Endothelial cell of umbilical vein (primary cell): ENCODE data around the gene ELOVL2. TPM values are rescaled to one million over a fixed set of nuclear protein-coding genes. Genes with fewer than 3 reads are reported as not detected.

ENCODE experiments used
- BruUV-seq: library from RNA; stranded (reverse); fragments of 400-500 nt; replicated peaks from 2 replicates; lab custom pipeline; 2021; lab: Mats Ljungman, UMichigan
- CTCF ChIA-PET: fragments of 300-600, 350-600 bp; sonication (Branson Sonifier 250); formaldehyde crosslinking; loops from one replicate; lab custom pipeline; 2021; ENCODE audit warnings: antibody characterized with exemption, inconsistent platforms; lab: Charles Lee
- POLR2A ChIA-PET: fragments of 300-600, 350-600 bp; sonication (Branson Sonifier 250); formaldehyde crosslinking; loops from one replicate; lab custom pipeline; 2021; ENCODE audit warnings: antibody characterized with exemption, inconsistent platforms; lab: Charles Lee
- DNase-seq: peaks from one replicate; pipeline ENCODE4 v3.0.0-alpha.2; 2011; ENCODE audit warnings: low read depth, low spot score
- FAIRE-seq: peaks from 2 replicates; lab custom pipeline; 2011; peaks lifted over from hg19 to GRCh38; lab: Jason Lieb, UNC
- H2AFZ ChIP-seq: 2 replicates; pipeline ENCODE4 v1.6.0; 2012; ENCODE audit warnings: low read depth, low read length, control low read depth, inconsistent platforms
- H3K27ac ChIP-seq: 2 replicates; pipeline ENCODE4 v1.5.1; 2011; ENCODE audit warnings: low read depth, mild to moderate bottlenecking, control low read depth, low read length, moderate library complexity; ENCODE audit not compliant: insufficient read depth
- H3K27me3 ChIP-seq, 2 experiments: 2 replicates each; pipeline versions ENCODE4 v1.6.0 to v1.6.1; 2011; ENCODE audit warnings: low read length in 2 of 2, mixed read lengths in 1 of 2; ENCODE audit not compliant: control insufficient read depth in 2 of 2, insufficient read depth in 2 of 2
- H3K36me3 ChIP-seq, 2 experiments: 2 replicates in 1 of 2; 3 replicates in 1 of 2; pipeline ENCODE4 v1.5.1; 2011; ENCODE audit warnings: low read length in 2 of 2, mild to moderate bottlenecking in 1 of 2, moderate library complexity in 1 of 2; ENCODE audit not compliant: control insufficient read depth in 2 of 2, insufficient read depth in 2 of 2; ENCODE audit errors: extremely low read depth in 1 of 2
- H3K4me1 ChIP-seq: 3 replicates; pipeline ENCODE4 v1.5.1; 2011; ENCODE audit warnings: mild to moderate bottlenecking, low read length; ENCODE audit not compliant: control insufficient read depth, insufficient read depth; ENCODE audit errors: extremely low read depth
- H3K4me2 ChIP-seq: 2 replicates; pipeline ENCODE4 v1.6.1; 2011; ENCODE audit warnings: low read length, control low read depth, mixed read lengths; ENCODE audit not compliant: insufficient read depth
- H3K4me3 ChIP-seq, 3 experiments: fragments of 200-600 bp in 1 of 3; sonication (generic), shearing (Covaris generic) in 1 of 3; replicated peaks in 1 of 3; 2 replicates each; pipeline ENCODE4 v1.5.1; 2011 to 2016; ENCODE audit warnings: control low read depth in 3 of 3, low read length in 3 of 3, mild to moderate bottlenecking in 2 of 3, inconsistent platforms in 1 of 3, low read depth in 1 of 3, moderate library complexity in 1 of 3; ENCODE audit not compliant: insufficient read depth in 1 of 3
- H3K79me2 ChIP-seq: 2 replicates; pipeline ENCODE4 v1.6.0; 2012; ENCODE audit warnings: low read length, inconsistent platforms; ENCODE audit not compliant: control insufficient read depth, insufficient read depth
- H3K9ac ChIP-seq: replicated peaks from 2 replicates; pipeline ENCODE3; 2011; ENCODE audit warnings: low read length, control low read depth; ENCODE audit not compliant: insufficient read depth; ENCODE audit errors: extremely low read depth
- H3K9me1 ChIP-seq: replicated peaks from 3 replicates; pipeline ENCODE4 v1.6.0; 2011; ENCODE audit warnings: mild to moderate bottlenecking, low read length; ENCODE audit not compliant: control insufficient read depth, insufficient read depth; ENCODE audit errors: extremely low read depth
- H3K9me3 ChIP-seq: replicated peaks from 2 replicates; pipeline ENCODE4 v1.5.1; 2012; ENCODE audit warnings: low read length, inconsistent platforms; ENCODE audit not compliant: control insufficient read depth, insufficient read depth
- H4K20me1 ChIP-seq: replicated peaks from 2 replicates; pipeline ENCODE3; 2011; ENCODE audit warnings: mild to moderate bottlenecking, low read length; ENCODE audit not compliant: control insufficient read depth, insufficient read depth; ENCODE audit errors: extremely low read depth
- CTCF ChIP-seq, 2 donors: IDR thresholded peaks; 1 replicate in 1 of 2; 2 replicates in 1 of 2; pipeline ENCODE4 v1.5.1; 2011; ENCODE audit warnings: low read length in 2 of 2, mild to moderate bottlenecking in 2 of 2, moderate library complexity in 2 of 2, control low read depth in 1 of 2, inconsistent platforms in 1 of 2, low read depth in 1 of 2; ENCODE audit not compliant: insufficient read depth in 1 of 2; ENCODE audit errors: extremely low read depth in 1 of 2
- EZH2 ChIP-seq: IDR thresholded peaks from 2 replicates; pipeline ENCODE4 v1.6.1; 2012; ENCODE audit warnings: borderline replicate concordance, low read depth, mild to moderate bottlenecking, moderate library complexity, low read length, inconsistent platforms; ENCODE audit not compliant: severe bottlenecking
- FOS ChIP-seq: IDR thresholded peaks from 2 replicates; pipeline ENCODE4 v1.6.1; 2011; ENCODE audit warnings: mild to moderate bottlenecking, low read length, moderate library complexity, borderline replicate concordance; ENCODE audit not compliant: insufficient read depth
- GATA2 ChIP-seq: IDR thresholded peaks from 2 replicates; pipeline ENCODE4 v1.7.0; 2011; ENCODE audit warnings: low read depth, mild to moderate bottlenecking, moderate library complexity, mixed read lengths, low read length; ENCODE audit not compliant: insufficient read length, insufficient read depth
- JUN ChIP-seq: IDR thresholded peaks from 2 replicates; pipeline ENCODE4 v1.6.1; 2011; ENCODE audit warnings: borderline replicate concordance, low read depth; ENCODE audit not compliant: insufficient read length, insufficient read depth
- MAX ChIP-seq: IDR thresholded peaks from 2 replicates; pipeline ENCODE4 v1.6.1; 2011; ENCODE audit not compliant: insufficient read depth, insufficient read length
- MYC ChIP-seq: IDR thresholded peaks from one replicate; pipeline ENCODE4 v1.6.1; 2011; ENCODE audit warnings: mild to moderate bottlenecking, low read depth, low read length
- POLR2A ChIP-seq: IDR thresholded peaks from 2 replicates; pipeline ENCODE4 v1.6.1; 2012; ENCODE audit warnings: low read depth, mild to moderate bottlenecking, control low read depth, low read length
- POLR2AphosphoS5 ChIP-seq: IDR thresholded peaks from 2 replicates; pipeline ENCODE4 v1.6.1; 2012; ENCODE audit warnings: low read depth, mild to moderate bottlenecking, control low read depth, low read length, moderate library complexity; ENCODE audit not compliant: insufficient read depth
- dilution Hi-C: fragments of 300-500 bp; cut with MboI; formaldehyde crosslinking; loops from one replicate; pipeline ENCODE4 v1.15.0; 2019; ENCODE audit warnings: low sequenced_read_pairs; ENCODE audit not compliant: extremely low pct_ligation_motif_present
- intact Hi-C: fragments of 100-400 bp; cut with micrococcal nuclease; formaldehyde crosslinking; loops from one replicate; pipeline ENCODE4 v1.10.0; 2022
- polyA plus RNA-seq, 4 experiments: library from polyadenylated mRNA; depleted of rRNA in 3 of 4; stranded (reverse) in 3 of 4; unstranded in 1 of 4; fragments of >200 nt; gene quantifications; 2 replicates each; pipeline versions ENCODE4 v1.2.1 to v1.2.3, GENCODE V29; 2011 to 2012; ENCODE audit warnings: missing spikeins in 1 of 4
- total RNA-seq: library from RNA; stranded (reverse); gene quantifications from 2 replicates; pipeline ENCODE4 v1.2.3, GENCODE V29; 2021

ELOVL2 gene
- total and polyA plus RNA-seq, 2 donors (not counting 3 experiments of a cell fraction or from before 2014, with no cell fraction given) = not detected

- ChIA-PET CTCF (interaction anchor here (1.4 kb wide), 1 partner anchor 548 kb away, joined by 4 read pairs; no protein-coding TSS in a partner anchor), POLR2A (no interaction called here)
- Histone ChIP-seq H3K4me1 (no peaks in the 10 kb centered on the region), H3K4me3 (no peak overlapping the region), H3K9me1 (no peaks in the 10 kb centered on the region), H3K36me3 (no peaks in the 10 kb centered on the region), H3K27ac (no peak overlapping the region), H3K4me2 (no peak overlapping the region), H4K20me1 (no peaks in the 10 kb centered on the region), H3K79me2 (no peaks in the 10 kb centered on the region), H3K9me3 (no peaks in the 10 kb centered on the region), H2AFZ (no peak overlapping the region), H3K27me3 (peaks cover 4 to 19% of the 10 kb centered on the region in 2 experiments), H3K9ac (no peak overlapping the region)
- no peak for FAIRE-seq
- TF ChIP-seq MYC (no peak), POLR2A (no peak), MAX (no peak), FOS (no peak), EZH2 (no peak), POLR2AphosphoS5 (no peak), CTCF (IDR thresholded peaks at IDR 0.05; ENCODE audit: extremely low read depth in 1 of 2, insufficient read depth in 1 of 2, low read depth in 1 of 2, low read length in 2 of 2) (no peak), GATA2 (no peak), JUN (no peak)
- intact Hi-C loops (no loop called here), dilution Hi-C loops (no loop called here)
- BruUV-seq = no TSS peak
- DNase-seq = no peak
Measured at GRCh38 chr6:11025921-11026635, 18.0 kb downstream of the ELOVL2 start.
